Common myeloid progenitor, CD34-positive (primary cell): ENCODE data around the gene FRMD3.

Experiments
- CTCF ChIA-PET: fragments of 350-600 bp; sonication (Branson Sonifier 250); formaldehyde crosslinking; loops from one replicate; lab custom pipeline; 2021; ENCODE audit warnings: antibody characterized with exemption; lab: Charles Lee
- POLR2A ChIA-PET: fragments of 350-600 bp; sonication (Branson Sonifier 250); formaldehyde crosslinking; loops from one replicate; lab custom pipeline; 2021; ENCODE audit warnings: antibody characterized with exemption; lab: Charles Lee
- DNase-seq, 3 donors: peaks; one replicate each; pipeline versions ENCODE4 v3.0.0 to v3.0.0-alpha.2; 2013
- H3K27ac ChIP-seq, 2 experiments: 1 replicate in 1 of 2; 2 replicates in 1 of 2; pipeline ENCODE4 v1.7.0; 2013; ENCODE audit warnings: inconsistent platforms in 2 of 2, low read length in 2 of 2, mild to moderate bottlenecking in 2 of 2, low read depth in 1 of 2, moderate library complexity in 1 of 2; ENCODE audit not compliant: severe bottlenecking in 2 of 2, insufficient read depth in 1 of 2, poor library complexity in 1 of 2
- H3K27me3 ChIP-seq, 5 experiments: replicated peaks in 2 of 5; 1 replicate in 3 of 5; 2 replicates in 2 of 5; pipeline versions ENCODE4 v1.6.1 to v1.7.0; 2013; ENCODE audit warnings: low read length in 4 of 5, mild to moderate bottlenecking in 2 of 5, moderate library complexity in 2 of 5, inconsistent platforms in 1 of 5; ENCODE audit not compliant: insufficient read depth in 5 of 5, control insufficient read depth in 4 of 5
- H3K36me3 ChIP-seq, 4 experiments: 1 replicate in 2 of 4; 2 replicates in 2 of 4; pipeline versions ENCODE4 v1.6.1 to v1.7.0; 2013; ENCODE audit warnings: low read length in 3 of 4, control low read depth in 1 of 4, mild to moderate bottlenecking in 1 of 4; ENCODE audit not compliant: control insufficient read depth in 4 of 4, insufficient read depth in 4 of 4
- H3K4me1 ChIP-seq, 4 experiments: 1 replicate in 3 of 4; 2 replicates in 1 of 4; pipeline versions ENCODE4 v1.6.1 to v1.7.1; 2013; ENCODE audit warnings: low read length in 3 of 4, mild to moderate bottlenecking in 3 of 4, control low read depth in 1 of 4, inconsistent platforms in 1 of 4, moderate library complexity in 1 of 4; ENCODE audit not compliant: control insufficient read depth in 4 of 4, insufficient read depth in 4 of 4; ENCODE audit errors: control extremely low read depth in 1 of 4
- H3K4me3 ChIP-seq, 7 experiments: 1 replicate in 4 of 7; 2 replicates in 3 of 7; pipeline versions ENCODE4 v1.5.1 to v1.7.0; 2013; ENCODE audit warnings: mild to moderate bottlenecking in 7 of 7, low read length in 6 of 7, moderate library complexity in 6 of 7, inconsistent platforms in 2 of 7, low read depth in 2 of 7, control low read depth in 1 of 7; ENCODE audit not compliant: insufficient read depth in 4 of 7, control insufficient read depth in 1 of 7; ENCODE audit errors: extremely low read depth in 1 of 7
- H3K9me3 ChIP-seq, 5 experiments: 1 replicate in 4 of 5; 2 replicates in 1 of 5; pipeline versions ENCODE4 v1.6.1 to v1.7.1; 2013; ENCODE audit warnings: low read length in 4 of 5, mild to moderate bottlenecking in 2 of 5, inconsistent platforms in 1 of 5, low read depth in 1 of 5, moderate library complexity in 1 of 5; ENCODE audit not compliant: control insufficient read depth in 4 of 5, insufficient read depth in 2 of 5; ENCODE audit errors: control extremely low read depth in 1 of 5
- WGBS: methylation state at CpG from one replicate; pipeline ENCODE4 v1.1.5; 2013; ENCODE audit not compliant: insufficient coverage; 5-methylcytosine and 5-hydroxymethylcytosine counted together

The FRMD3 gene

DNA sequence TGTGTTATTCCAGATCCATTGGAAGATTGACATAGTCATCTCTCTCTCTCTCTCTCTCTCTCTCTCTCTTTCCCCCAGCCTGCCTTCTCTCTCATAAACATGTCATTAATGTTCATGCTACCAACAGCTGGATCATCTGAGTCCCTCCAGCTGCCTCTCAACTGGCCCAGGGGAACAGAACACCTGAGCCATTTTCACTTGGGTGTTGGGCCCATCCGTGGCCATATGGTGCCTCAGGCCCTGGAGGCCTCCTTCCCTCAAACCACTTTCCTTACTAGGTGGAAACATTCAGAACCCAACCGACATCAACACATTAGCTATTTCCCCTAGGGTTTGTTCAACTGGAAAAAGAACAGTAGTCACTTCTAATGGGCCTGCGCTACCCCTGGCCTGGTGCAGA, 196.2 kb downstream of the FRMD3 start:
- H3K9me3 ChIP-seq, result peaks cover 0 to 2% (median 0%) of the 10 kb centered on the region in 5 experiments
- 100% methylated on average over 1 of the region's 3 CpGs for WGBS
- H3K4me1 ChIP-seq, result no peaks in the 10 kb centered on the region
- POLR2A ChIA-PET, result no interaction called here
- DNase-seq, result no peak
- no peaks in the 10 kb centered on the region for H3K36me3 ChIP-seq
- H3K4me3 ChIP-seq, result no peak overlapping the region
- no peak overlapping the region for H3K27ac ChIP-seq
- no peaks in the 10 kb centered on the region for H3K27me3 ChIP-seq
- CTCF ChIA-PET, result interaction anchor here (1.2 to 3.1 kb wide), 2 partner anchors 8 to 145 kb away, joined by 3 to 20 read pairs; no protein-coding TSS in a partner anchor

DNA sequence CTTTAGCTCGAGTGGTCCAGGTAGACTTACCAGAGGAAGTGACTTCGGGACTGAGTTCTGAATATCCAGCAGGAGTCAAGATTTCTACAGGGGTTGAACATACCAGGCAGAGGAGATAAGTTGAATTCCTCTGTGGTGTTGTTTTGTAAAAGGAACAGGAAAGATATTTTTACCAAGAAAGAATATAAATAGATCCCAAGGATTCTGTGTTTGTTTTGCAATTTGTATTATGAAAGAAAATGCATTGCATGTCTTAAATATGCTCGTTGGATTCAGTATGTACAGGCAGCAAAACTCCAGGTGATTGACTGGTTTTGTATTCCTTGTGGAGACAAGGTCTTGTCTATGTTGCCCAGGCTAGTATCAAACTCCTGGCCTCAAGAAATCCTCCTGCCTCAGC, 197.8 kb downstream of the FRMD3 start:
- ChIA-PET POLR2A (no interaction called here), CTCF (no interaction called here)
- Histone ChIP-seq H3K4me3 (no peak overlapping the region), H3K27ac (no peak overlapping the region), H3K27me3 (peaks cover 0 to 2% (median 0%) of the 10 kb centered on the region in 5 experiments), H3K9me3 (peaks cover 0 to 5% (median 0%) of the 10 kb centered on the region in 5 experiments), H3K36me3 (no peaks in the 10 kb centered on the region), H3K4me1 (no peaks in the 10 kb centered on the region)
- DNase-seq, result no peak
- WGBS, result 100% methylated on average over 1 of the region's 3 CpGs

GRCh38 chr9:83339435-83339834, 198.8 kb downstream of the FRMD3 start:
- no peak for DNase-seq
- WGBS, result no CpG with 5 or more reads among the region's 1 CpG
- Histone ChIP-seq H3K27me3 (peaks cover 0 to 3% (median 0%) of the 10 kb centered on the region in 5 experiments), H3K9me3 (peaks cover 0 to 5% (median 0%) of the 10 kb centered on the region in 5 experiments), H3K4me1 (no peaks in the 10 kb centered on the region), H3K27ac (no peak overlapping the region), H3K4me3 (no peak overlapping the region), H3K36me3 (no peaks in the 10 kb centered on the region)
- ChIA-PET POLR2A (no interaction called here), CTCF (no interaction called here)

- CTCF ChIA-PET, result interaction anchor here (1.1 kb wide), 1 partner anchor 52 kb away, joined by 3 read pairs; no protein-coding TSS in a partner anchor
- DNase-seq, result peak in 2 of 3 donors; percentile 8 to 29
- H3K4me1 ChIP-seq, result no peaks in the 10 kb centered on the region
- no peak overlapping the region for H3K27ac ChIP-seq
- H3K9me3 ChIP-seq, result peaks cover 0 to 5% (median 0%) of the 10 kb centered on the region in 5 experiments
- no peak overlapping the region for H3K4me3 ChIP-seq
- no peaks in the 10 kb centered on the region for H3K36me3 ChIP-seq
- H3K27me3 ChIP-seq, result peaks cover 0 to 3% (median 0%) of the 10 kb centered on the region in 5 experiments
- POLR2A ChIA-PET, result no interaction called here
- WGBS, result 23% methylated on average over 1 of the region's 1 CpG
Measured at GRCh38 chr9:83336706-83337105, 201.5 kb downstream of the FRMD3 start.

DNA sequence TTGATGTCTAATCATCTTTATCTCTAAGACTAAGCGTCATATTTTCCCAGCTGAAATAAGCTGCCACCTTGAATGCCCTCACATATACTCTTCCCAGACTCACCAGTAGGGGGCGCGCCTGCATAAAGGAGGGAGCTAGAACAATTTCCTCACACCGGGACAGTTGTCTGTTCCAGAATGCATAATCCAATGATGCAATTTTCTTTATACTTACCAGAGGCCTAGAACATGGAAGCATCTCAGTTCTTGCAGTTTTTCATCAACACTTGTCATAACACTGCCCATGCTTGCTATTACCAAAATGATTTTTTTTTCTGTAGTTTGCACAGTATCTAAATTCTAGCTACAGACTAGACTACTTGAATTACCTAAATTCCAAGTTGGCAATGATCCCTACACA, 203.9 kb downstream of the FRMD3 start:
- no peaks in the 10 kb centered on the region for H3K4me1 ChIP-seq
- 16% methylated on average over 4 of the region's 4 CpGs for WGBS
- no peak overlapping the region for H3K4me3 ChIP-seq
- CTCF ChIA-PET, result interaction anchor here (0.8 to 4.3 kb wide), 15 partner anchors 9 to 579 kb away, joined by 3 to 20 read pairs (median 4); partner anchors contain the start of gene FRMD3
- POLR2A ChIA-PET, result interaction anchor here (0.6 kb wide), 1 partner anchor 98 kb away, joined by 3 read pairs; no protein-coding TSS in a partner anchor
- H3K27me3 ChIP-seq, result peaks cover 0 to 3% (median 0%) of the 10 kb centered on the region in 5 experiments
- H3K27ac ChIP-seq, result no peak overlapping the region
- no peaks in the 10 kb centered on the region for H3K36me3 ChIP-seq
- peak; percentile 49 to 71 (median 67) for DNase-seq
- peaks cover 0 to 5% (median 0%) of the 10 kb centered on the region in 5 experiments for H3K9me3 ChIP-seq

GRCh38 chr9:83330207-83331196, 207.7 kb downstream of the FRMD3 start:
- Histone ChIP-seq H3K4me3 (no peak overlapping the region), H3K27me3 (peaks cover 0 to under 1% (median 0%) of the 10 kb centered on the region in 5 experiments), H3K36me3 (no peaks in the 10 kb centered on the region), H3K9me3 (no peaks in the 10 kb centered on the region), H3K27ac (no peak overlapping the region), H3K4me1 (no peaks in the 10 kb centered on the region)
- peak in 2 of 3 donors; percentile 5 to 14 for DNase-seq
- POLR2A ChIA-PET, result no interaction called here
- CTCF ChIA-PET, result no interaction called here
- WGBS, result 90% methylated on average over 4 of the region's 8 CpGs
